ENCODE measurements around the gene RNF113B. TPM values are rescaled to one million over a fixed set of nuclear protein-coding genes. Genes with fewer than 3 reads are reported as not detected.

The RNF113B gene
- total RNA-seq, 6 donors from 2014 or later, result not detected

GRCh38 chr13:98187155-98187964, 10.3 kb upstream of the RNF113B start:
- Histone ChIP-seq H3K4me1 (peaks cover 5 to 16% (median 8%) of the 10 kb centered on the region in 4 donors), H3K27me3 (no peaks in the 10 kb centered on the region), H3K27ac (peak overlapping the region in 3 of 4 donors; percentile 4 to 11 (median 8)), H3K4me3 (no peak overlapping the region), H3K9me3 (no peaks in the 10 kb centered on the region), H3K36me3 (no peaks in the 10 kb centered on the region)
- DNase-seq, result no peak
- WGBS, 2 donors, result 60 to 62% methylated on average over 4 of the region's 4 CpGs
- ATAC-seq (ENCODE audit: low FRiP score in 2 of 2), result no peak
- TF ChIP-seq POLR2AphosphoS5 (IDR thresholded peaks at IDR 0.05) (no peak), CTCF (IDR thresholded peaks at IDR 0.05) (no peak), EP300 (IDR thresholded peaks at IDR 0.05) (no peak), POLR2A (IDR thresholded peaks at IDR 0.05) (no peak)

GRCh38 chr13:98184792-98185191, 7.7 kb upstream of the RNF113B start:
- WGBS, 2 donors, result 76 to 82% methylated on average over 1 of the region's 1 CpG
- Histone ChIP-seq H3K9me3 (no peaks in the 10 kb centered on the region), H3K27ac (no peak overlapping the region), H3K36me3 (no peaks in the 10 kb centered on the region), H3K4me3 (no peak overlapping the region), H3K4me1 (peaks cover 1 to 10% (median 4%) of the 10 kb centered on the region in 4 donors), H3K27me3 (no peaks in the 10 kb centered on the region)
- DNase-seq, result no peak
- no peak for ATAC-seq (ENCODE audit: low FRiP score in 2 of 2)
- TF ChIP-seq POLR2AphosphoS5 (IDR thresholded peaks at IDR 0.05) (no peak), EP300 (IDR thresholded peaks at IDR 0.05) (no peak), POLR2A (IDR thresholded peaks at IDR 0.05) (no peak), CTCF (IDR thresholded peaks at IDR 0.05) (no peak)

GRCh38 chr13:98182589-98182988, 5.5 kb upstream of the RNF113B start:
- DNase-seq (no peak), ATAC-seq (ENCODE audit: low FRiP score in 2 of 2) (no peak)
- TF ChIP-seq EP300 (IDR thresholded peaks at IDR 0.05) (no peak), CTCF (IDR thresholded peaks at IDR 0.05) (no peak), POLR2A (IDR thresholded peaks at IDR 0.05) (no peak), POLR2AphosphoS5 (IDR thresholded peaks at IDR 0.05) (no peak)
- Histone ChIP-seq H3K4me1 (peaks cover 0 to 5% (median 1%) of the 10 kb centered on the region in 4 donors), H3K27ac (no peak overlapping the region), H3K4me3 (no peak overlapping the region), H3K36me3 (no peaks in the 10 kb centered on the region), H3K9me3 (no peaks in the 10 kb centered on the region), H3K27me3 (no peaks in the 10 kb centered on the region)
- 69 to 73% methylated on average over 3 of the region's 3 CpGs for WGBS, 2 donors

GRCh38 chr13:98182153-98182552, 5.1 kb upstream of the RNF113B start:
- WGBS, 2 donors, result 93% methylated on average over 4 of the region's 4 CpGs
- ATAC-seq (ENCODE audit: low FRiP score in 2 of 2) (no peak), DNase-seq (no peak)
- H3K9me3 ChIP-seq, result no peaks in the 10 kb centered on the region
- H3K36me3 ChIP-seq, result peaks cover 0 to 2% (median under 1%) of the 10 kb centered on the region in 4 donors
- peaks cover 0 to 5% (median 0%) of the 10 kb centered on the region in 4 donors for H3K4me1 ChIP-seq
- TF ChIP-seq POLR2A (IDR thresholded peaks at IDR 0.05), result no peak
- no peak for TF ChIP-seq POLR2AphosphoS5 (IDR thresholded peaks at IDR 0.05)
- no peak overlapping the region for H3K4me3 ChIP-seq
- H3K27me3 ChIP-seq, result no peaks in the 10 kb centered on the region
- H3K27ac ChIP-seq, result no peak overlapping the region

GRCh38 chr13:98181111-98181815, 4.2 kb upstream of the RNF113B start:
- Histone ChIP-seq H3K36me3 (peaks cover 0 to 8% (median 3%) of the 10 kb centered on the region in 4 donors), H3K27ac (no peak overlapping the region), H3K9me3 (no peaks in the 10 kb centered on the region), H3K4me1 (peaks cover 0 to 8% (median 0%) of the 10 kb centered on the region in 4 donors), H3K27me3 (no peaks in the 10 kb centered on the region), H3K4me3 (no peak overlapping the region)
- TF ChIP-seq EP300 (IDR thresholded peaks at IDR 0.05) (no peak), POLR2AphosphoS5 (IDR thresholded peaks at IDR 0.05) (no peak), POLR2A (IDR thresholded peaks at IDR 0.05) (no peak), CTCF (IDR thresholded peaks at IDR 0.05) (no peak)
- 90% methylated on average over 7 of the region's 7 CpGs for WGBS, 2 donors
- ATAC-seq (ENCODE audit: low FRiP score in 2 of 2) (no peak), DNase-seq (no peak)
